LNCAP (cell line): Measurements from ENCODE around the gene FRMD4A.

Experiments used
- CTCF ChIP-seq: fragments of 450-650 bp; IDR thresholded peaks from 2 replicates; pipeline ENCODE4 v1.5.1; 2017; ENCODE audit warnings: mild to moderate bottlenecking

FRMD4A gene

DNA sequence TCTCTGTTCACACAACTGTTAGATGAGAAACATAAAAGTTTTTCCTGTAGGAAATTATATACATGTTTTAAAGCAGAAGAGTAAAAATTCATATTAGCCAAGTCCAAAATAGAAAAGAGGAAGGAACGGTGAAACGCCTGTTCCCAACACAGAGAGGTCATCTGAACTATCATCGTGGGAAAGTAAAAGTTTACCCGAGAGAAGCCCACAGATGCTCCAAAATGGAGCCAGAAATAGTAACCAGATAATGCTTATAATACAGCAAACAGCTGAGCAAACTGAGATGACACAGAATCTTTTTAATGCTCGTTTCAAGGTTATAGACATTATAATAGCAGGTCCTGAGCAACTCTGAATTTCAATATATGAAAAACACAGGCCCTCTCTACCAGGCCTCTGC is 24.5 kb downstream of the FRMD4A start:
- TF ChIP-seq CTCF, result no peak

- no peak for TF ChIP-seq CTCF
Observed at GRCh38 chr10:14304046-14304445, 26.7 kb downstream of the FRMD4A start.

DNA sequence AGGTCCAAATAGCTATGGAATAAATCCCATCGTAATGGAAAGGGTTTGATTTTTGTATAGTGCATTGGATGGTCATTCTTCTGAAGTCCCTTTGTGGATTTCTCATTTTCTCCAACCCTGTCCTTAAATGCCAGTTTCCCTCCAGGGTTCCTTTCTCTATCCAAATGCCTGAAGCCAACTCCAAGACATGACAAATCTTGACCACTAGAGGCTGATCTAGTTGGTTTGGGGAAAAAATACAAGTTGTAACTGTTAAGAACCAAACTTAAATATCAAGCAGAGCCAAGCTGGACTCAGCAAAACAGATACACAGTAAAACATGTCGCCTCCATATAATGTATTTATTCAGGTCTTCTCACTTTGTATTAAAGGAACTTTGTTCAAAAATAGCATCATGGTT is 28.7 kb downstream of the FRMD4A start:
- peak; percentile 45; the same call in 1 of the 2 replicates for TF ChIP-seq CTCF

DNA sequence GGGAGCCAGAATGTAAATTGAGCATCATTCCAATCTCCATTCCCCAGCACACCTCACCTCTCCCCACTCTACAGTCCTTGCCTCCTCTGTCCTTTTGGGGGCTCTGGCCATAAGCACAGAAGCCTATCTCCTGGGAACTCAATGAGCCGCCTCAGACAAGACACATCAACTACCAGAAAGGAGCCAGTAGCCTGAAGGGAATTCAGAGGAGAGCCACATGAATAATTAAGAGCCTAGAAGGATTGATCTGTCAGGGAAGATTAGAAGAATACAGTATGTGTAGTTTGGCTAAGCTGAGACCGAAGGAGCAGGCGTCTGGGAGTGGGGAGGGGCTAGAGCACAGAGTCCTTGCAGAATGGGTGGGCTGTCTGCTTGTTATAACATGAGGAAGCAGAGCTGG is 31.2 kb downstream of the FRMD4A start:
- no peak for TF ChIP-seq CTCF

GRCh38 chr10:14296065-14296709 is 34.5 kb downstream of the FRMD4A start:
- TF ChIP-seq CTCF, result no peak

- TF ChIP-seq CTCF, result no peak
Observed at GRCh38 chr10:14294347-14295059, 36.2 kb downstream of the FRMD4A start.

GRCh38 chr10:14293526-14293925 is 37.2 kb downstream of the FRMD4A start:
- TF ChIP-seq CTCF, result no peak
